HG03159 (cell line): Measurements from ENCODE around the gene MAP3K12.

Experiments used
- ATAC-seq: cut with Tn5 transposase; IDR thresholded peaks from one replicate; pipeline ENCODE4 v1.9.1; 2021; ENCODE audit warnings: mild to moderate bottlenecking, moderate library complexity; ENCODE audit not compliant: unreplicated experiment

MAP3K12 gene

GRCh38 chr12:53510181-53510812, 11.0 kb upstream of the MAP3K12 start:
- ATAC-seq, result no peak

- ATAC-seq, result peak; percentile 83
Measured at GRCh38 chr12:53508534-53509170, 9.4 kb upstream of the MAP3K12 start.

GRCh38 chr12:53507603-53507885, 8.3 kb upstream of the MAP3K12 start:
- no peak for ATAC-seq

DNA sequence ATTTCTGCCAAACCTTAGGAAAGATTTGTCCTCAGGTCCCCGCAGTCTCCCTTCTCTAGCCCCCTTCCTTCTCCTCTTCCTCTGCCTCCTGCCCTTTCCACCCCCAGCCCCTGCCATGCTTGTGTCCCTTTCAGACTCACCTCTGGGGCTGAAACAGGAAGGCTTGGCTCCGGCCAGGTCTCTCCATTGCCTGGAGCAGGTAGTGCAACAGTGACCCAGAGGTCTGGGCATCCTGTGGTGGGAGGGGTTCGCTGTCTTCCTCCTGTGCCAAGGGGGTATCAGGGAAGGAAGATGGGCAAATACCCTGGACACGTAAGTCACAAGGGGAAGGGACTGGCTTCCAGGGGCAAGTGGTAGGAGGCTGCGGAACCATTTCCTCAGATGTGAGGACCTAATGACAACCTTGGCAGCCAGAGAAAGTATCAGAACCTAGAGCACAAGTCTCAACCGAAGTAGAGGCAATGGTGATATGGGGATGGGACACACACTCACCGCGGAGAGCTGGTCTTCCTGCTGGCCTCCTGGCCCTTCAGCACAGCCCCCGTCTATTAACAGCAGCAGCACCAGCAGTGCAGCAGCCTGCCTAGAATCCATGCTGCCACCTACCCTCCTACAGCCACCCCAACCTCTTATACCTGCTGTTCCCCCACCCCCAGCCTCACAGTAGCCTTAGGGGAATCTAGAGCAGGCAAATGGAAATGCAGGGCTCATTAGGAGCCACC, 7.8 kb upstream of the MAP3K12 start, which contains the start of gene NPFF:
NPFF (minus strand) TSS at position 604 of the 722 bp plus-strand sequence; CDS start at position 594, 10 bp downstream.
- ATAC-seq, result no peak

DNA sequence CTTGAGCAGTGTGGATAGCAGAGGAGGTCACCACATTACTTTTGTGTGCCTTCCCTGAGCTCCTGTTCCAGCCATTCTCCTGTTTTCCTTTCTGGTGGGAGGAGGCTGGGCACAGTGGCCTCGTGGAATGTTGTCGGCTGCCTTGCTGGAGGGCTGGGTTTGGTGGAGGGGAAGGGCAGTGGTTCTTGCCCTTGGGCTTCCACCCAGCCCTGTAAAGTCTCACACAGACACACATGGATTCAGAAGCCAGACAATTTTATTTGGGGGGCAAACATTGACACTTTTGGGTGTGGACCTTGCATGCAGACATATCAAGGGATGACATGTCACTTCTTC, 7.2 kb upstream of the MAP3K12 start:
- no peak for ATAC-seq

DNA sequence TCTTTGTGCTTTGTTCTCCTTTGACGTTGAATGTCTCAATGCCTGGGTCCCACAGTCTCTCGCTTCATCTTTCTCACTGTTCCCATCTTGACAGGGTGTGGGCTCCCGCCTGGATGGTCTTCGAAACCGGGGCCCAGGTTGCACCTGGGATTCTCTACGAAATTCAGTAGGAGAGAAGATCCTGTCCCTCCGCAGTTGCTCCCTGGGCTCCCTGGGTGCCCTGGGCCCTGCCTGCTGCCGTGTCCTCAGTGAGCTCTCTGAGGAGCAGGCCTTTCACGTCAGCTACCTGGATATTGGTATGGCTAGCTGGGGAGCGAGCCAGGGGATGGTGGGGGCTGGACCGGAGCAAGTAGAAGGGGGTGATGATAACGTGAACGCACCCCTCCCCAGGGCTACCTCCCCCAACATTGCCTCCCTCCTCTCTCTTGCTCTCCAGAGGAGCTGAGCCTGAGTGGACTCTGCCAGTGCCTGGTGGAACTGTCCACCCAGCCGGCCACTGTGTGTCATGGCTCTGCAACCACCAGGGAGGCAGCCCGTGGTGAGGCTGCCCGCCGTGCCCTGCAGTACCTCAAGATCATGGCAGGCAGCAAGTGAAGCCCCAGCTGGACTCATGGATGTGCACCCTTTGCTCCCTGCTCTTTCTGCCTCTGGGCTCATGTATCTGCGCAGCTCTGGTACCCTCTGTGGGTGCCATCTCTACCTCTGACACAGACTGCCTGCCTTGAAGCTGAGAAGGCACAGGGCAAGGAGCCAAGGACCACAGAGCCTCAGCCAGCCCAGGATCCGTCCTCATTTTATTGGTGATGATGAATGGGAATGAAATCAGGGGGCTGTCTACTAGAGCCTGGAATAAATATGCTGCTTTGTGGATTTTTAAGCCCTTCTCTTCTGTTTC, 6.5 kb upstream of the MAP3K12 start:
- no peak for ATAC-seq

- no peak for ATAC-seq
Measured at GRCh38 chr12:53505086-53505485, 5.8 kb upstream of the MAP3K12 start.

DNA sequence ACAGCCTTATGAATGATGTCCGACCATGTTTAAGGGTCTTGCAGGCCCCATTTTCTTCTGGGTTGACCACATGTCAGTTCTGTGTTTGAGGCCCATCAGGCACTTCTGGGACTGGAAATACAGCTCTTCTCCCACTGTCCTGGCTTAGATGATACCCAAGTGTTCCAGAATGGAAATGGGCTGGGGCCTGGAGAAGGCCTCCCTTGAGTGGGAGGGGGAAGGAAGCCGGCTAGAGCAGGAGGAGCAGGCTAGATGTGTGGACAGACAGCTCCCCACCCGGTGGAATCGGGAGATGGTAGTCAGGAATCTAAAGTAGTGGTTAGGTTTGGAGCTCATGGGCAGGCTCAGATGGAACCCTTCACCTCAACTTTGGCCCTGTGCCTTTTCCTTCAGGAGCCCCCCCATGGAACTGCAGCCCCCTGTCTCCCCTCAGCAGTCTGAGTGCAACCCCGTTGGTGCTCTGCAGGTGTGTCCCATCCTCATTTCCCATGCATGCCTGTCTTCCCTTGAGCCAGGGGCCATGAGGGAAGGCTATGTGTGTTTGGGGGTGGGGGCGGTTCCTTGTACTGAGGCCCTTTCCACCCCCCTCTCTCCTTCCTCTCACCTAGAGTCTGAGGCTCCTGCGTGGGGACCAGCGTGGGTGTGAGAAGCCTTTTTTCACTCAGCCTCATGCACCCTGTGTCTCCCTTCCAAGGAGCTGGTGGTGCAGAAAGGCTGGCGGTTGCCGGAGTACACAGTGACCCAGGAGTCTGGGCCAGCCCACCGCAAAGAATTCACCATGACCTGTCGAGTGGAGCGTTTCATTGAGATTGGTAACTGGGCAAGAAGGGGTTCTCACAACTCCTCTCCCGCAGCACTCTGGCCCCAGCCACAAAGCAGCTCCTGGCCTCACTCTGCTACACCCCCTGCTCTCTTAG, 5.0 kb upstream of the MAP3K12 start:
- ATAC-seq, result no peak

GRCh38 chr12:53502983-53503728, 3.9 kb upstream of the MAP3K12 start:
- ATAC-seq, result no peak

DNA sequence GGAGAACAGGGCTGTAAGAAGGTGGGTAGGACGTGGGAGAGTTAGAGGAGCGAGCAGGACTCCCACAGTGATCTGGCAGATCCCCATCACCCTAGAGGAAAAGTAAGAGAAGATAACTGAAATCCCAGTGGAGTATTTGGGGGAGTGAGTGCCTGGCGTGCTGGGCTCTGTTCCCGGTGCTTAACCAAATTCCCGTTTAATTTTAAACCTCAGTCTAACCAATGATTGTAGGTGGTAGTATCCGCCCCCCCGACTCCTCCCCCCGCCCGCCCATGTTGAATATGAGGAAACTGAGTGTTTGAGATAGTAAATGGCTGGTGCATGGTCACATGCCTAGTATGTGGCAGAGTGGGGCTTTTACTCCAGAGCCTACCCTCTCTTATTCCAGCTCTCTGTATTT, 3.1 kb upstream of the MAP3K12 start:
- ATAC-seq, result no peak

GRCh38 chr12:53501615-53502181, 2.4 kb upstream of the MAP3K12 start:
- ATAC-seq, result no peak

- peak; percentile 76 for ATAC-seq
Measured at GRCh38 chr12:53500776-53501614, 1.7 kb upstream of the MAP3K12 start, which contains the start of gene TARBP2. Gene TARBP2 (plus strand): TSS chr12:53501283. CDS start chr12:53501409, 126 bp downstream.

GRCh38 chr12:53500142-53500775, 1.0 kb upstream of the MAP3K12 start:
- ATAC-seq, result no peak

- ATAC-seq, result no peak
Measured at GRCh38 chr12:53498235-53498630, 1.0 kb downstream of the MAP3K12 start.

DNA sequence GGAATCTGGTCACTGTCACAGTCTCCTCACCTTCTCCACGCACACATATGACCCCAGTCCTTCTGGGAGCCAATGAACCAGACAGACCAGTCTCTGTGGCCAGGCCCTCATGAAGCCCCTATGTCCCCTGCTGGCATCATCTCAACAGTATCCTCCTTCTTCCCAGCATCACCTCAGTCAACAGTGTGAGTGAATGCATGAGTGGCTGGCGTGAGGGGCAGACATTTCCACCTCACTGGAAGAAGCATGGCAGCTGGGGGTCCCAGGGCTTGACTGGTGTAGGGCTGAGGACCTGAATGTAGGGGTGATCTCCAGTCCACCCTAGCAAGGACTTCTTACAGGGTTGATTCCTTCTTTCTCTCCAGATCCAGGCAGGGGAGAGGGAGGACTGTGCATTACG, 1.8 kb downstream of the MAP3K12 start:
- ATAC-seq, result no peak

GRCh38 chr12:53496752-53497032, 2.6 kb downstream of the MAP3K12 start:
- no peak for ATAC-seq

- no peak for ATAC-seq
Measured at GRCh38 chr12:53495903-53496751, 3.1 kb downstream of the MAP3K12 start.
